ENCODE results near the gene ATP6V0A1.

Gene ATP6V0A1

DNA sequence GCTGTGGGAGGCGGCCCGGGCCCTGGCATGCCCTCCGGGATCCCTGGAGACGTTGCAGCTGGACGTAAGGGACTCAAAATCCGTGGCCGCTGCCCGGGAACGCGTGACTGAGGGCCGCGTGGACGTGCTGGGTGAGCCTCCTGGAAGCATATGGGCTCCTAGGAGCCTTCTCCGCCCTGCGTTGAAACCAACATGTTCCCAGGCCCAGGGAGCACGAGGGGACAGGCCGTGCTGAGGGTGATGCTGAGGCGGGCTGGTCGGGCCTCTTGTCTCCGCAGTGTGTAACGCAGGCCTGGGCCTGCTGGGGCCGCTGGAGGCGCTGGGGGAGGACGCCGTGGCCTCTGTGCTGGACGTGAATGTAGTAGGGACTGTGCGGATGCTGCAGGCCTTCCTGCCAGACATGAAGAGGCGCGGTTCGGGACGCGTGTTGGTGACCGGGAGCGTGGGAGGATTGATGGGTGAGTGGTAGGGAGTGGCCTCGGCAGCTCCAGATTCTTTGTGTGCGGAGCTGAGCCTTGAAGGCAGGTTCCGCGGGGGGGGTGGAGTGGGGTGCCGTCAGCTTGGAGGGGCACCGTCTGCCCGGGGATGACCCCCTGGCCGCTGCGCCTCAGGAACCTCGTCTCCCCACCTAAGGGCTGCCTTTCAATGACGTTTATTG is 94.6 kb downstream of the ATP6V0A1 start:
- Histone ChIP-seq H3K27ac (replicated peaks) (no peak overlapping the region), H3K27me3 (ENCODE audit: insufficient read depth, poor library complexity, severe bottlenecking) (no peaks in the 10 kb centered on the region), H3K4me3 (replicated peaks; ENCODE audit: insufficient read depth, low read length) (no peak overlapping the region)
- no peak for DNase-seq (ENCODE audit: low read depth in 1 of 2, low spot score in 1 of 2)
- TF ChIP-seq SPI1 (IDR thresholded peaks at IDR 0.05; ENCODE audit: borderline replicate concordance, low read depth): no peak
- no peak for TF ChIP-seq GABPA (IDR thresholded peaks at IDR 0.05; ENCODE audit: low read depth)
- TF ChIP-seq, protein P1, sequence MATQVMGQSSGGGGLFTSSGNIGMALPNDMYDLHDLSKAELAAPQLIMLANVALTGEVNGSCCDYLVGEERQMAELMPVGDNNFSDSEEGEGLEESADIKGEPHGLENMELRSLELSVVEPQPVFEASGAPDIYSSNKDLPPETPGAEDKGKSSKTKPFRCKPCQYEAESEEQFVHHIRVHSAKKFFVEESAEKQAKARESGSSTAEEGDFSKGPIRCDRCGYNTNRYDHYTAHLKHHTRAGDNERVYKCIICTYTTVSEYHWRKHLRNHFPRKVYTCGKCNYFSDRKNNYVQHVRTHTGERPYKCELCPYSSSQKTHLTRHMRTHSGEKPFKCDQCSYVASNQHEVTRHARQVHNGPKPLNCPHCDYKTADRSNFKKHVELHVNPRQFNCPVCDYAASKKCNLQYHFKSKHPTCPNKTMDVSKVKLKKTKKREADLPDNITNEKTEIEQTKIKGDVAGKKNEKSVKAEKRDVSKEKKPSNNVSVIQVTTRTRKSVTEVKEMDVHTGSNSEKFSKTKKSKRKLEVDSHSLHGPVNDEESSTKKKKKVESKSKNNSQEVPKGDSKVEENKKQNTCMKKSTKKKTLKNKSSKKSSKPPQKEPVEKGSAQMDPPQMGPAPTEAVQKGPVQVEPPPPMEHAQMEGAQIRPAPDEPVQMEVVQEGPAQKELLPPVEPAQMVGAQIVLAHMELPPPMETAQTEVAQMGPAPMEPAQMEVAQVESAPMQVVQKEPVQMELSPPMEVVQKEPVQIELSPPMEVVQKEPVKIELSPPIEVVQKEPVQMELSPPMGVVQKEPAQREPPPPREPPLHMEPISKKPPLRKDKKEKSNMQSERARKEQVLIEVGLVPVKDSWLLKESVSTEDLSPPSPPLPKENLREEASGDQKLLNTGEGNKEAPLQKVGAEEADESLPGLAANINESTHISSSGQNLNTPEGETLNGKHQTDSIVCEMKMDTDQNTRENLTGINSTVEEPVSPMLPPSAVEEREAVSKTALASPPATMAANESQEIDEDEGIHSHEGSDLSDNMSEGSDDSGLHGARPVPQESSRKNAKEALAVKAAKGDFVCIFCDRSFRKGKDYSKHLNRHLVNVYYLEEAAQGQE (IDR thresholded peaks at IDR 0.05; ENCODE audit: insufficient replicate concordance, low read depth): no peak
- no peak for TF ChIP-seq POLR2AphosphoS5 (IDR thresholded peaks at IDR 0.05; ENCODE audit: low read depth)
- TF ChIP-seq, protein P2, sequence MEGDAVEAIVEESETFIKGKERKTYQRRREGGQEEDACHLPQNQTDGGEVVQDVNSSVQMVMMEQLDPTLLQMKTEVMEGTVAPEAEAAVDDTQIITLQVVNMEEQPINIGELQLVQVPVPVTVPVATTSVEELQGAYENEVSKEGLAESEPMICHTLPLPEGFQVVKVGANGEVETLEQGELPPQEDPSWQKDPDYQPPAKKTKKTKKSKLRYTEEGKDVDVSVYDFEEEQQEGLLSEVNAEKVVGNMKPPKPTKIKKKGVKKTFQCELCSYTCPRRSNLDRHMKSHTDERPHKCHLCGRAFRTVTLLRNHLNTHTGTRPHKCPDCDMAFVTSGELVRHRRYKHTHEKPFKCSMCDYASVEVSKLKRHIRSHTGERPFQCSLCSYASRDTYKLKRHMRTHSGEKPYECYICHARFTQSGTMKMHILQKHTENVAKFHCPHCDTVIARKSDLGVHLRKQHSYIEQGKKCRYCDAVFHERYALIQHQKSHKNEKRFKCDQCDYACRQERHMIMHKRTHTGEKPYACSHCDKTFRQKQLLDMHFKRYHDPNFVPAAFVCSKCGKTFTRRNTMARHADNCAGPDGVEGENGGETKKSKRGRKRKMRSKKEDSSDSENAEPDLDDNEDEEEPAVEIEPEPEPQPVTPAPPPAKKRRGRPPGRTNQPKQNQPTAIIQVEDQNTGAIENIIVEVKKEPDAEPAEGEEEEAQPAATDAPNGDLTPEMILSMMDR (IDR thresholded peaks at IDR 0.05; ENCODE audit: insufficient read depth, low read length): no peak

DNA sequence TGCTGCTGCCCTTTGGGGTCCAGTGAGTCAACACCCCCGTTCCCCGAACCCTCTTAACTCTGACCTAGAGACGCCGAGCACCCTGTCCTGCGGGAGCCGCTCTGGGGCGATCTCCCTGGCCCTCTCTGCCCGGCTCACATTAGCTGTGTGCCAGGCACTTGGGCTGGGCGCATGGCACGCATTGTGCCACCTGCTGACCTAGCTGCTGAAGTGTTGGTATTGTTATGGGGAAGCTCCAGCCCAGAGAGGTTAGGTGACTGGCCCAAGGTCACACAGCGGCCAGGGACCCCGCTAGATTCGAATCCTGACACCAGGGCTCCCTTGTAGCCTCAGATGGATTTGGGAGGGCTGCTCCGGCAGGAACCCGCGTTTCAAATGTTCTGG is 95.2 kb downstream of the ATP6V0A1 start:
- Histone ChIP-seq H3K27me3 (ENCODE audit: insufficient read depth, poor library complexity, severe bottlenecking) (no peaks in the 10 kb centered on the region), H3K27ac (replicated peaks) (peak overlapping the region; percentile 68; the same call in 1 of the 2 replicates), H3K4me3 (replicated peaks; ENCODE audit: insufficient read depth, low read length) (peak overlapping the region; percentile 88)
- TF ChIP-seq, protein P1 (IDR thresholded peaks at IDR 0.05; ENCODE audit: insufficient replicate concordance, low read depth): no peak
- no peak for TF ChIP-seq GABPA (IDR thresholded peaks at IDR 0.05; ENCODE audit: low read depth)
- no peak for TF ChIP-seq SPI1 (IDR thresholded peaks at IDR 0.05; ENCODE audit: borderline replicate concordance, low read depth)
- TF ChIP-seq POLR2AphosphoS5 (IDR thresholded peaks at IDR 0.05; ENCODE audit: low read depth): no peak
- TF ChIP-seq, protein P2 (IDR thresholded peaks at IDR 0.05; ENCODE audit: insufficient read depth, low read length): no peak
- no peak for DNase-seq (ENCODE audit: low read depth in 1 of 2, low spot score in 1 of 2)

DNA sequence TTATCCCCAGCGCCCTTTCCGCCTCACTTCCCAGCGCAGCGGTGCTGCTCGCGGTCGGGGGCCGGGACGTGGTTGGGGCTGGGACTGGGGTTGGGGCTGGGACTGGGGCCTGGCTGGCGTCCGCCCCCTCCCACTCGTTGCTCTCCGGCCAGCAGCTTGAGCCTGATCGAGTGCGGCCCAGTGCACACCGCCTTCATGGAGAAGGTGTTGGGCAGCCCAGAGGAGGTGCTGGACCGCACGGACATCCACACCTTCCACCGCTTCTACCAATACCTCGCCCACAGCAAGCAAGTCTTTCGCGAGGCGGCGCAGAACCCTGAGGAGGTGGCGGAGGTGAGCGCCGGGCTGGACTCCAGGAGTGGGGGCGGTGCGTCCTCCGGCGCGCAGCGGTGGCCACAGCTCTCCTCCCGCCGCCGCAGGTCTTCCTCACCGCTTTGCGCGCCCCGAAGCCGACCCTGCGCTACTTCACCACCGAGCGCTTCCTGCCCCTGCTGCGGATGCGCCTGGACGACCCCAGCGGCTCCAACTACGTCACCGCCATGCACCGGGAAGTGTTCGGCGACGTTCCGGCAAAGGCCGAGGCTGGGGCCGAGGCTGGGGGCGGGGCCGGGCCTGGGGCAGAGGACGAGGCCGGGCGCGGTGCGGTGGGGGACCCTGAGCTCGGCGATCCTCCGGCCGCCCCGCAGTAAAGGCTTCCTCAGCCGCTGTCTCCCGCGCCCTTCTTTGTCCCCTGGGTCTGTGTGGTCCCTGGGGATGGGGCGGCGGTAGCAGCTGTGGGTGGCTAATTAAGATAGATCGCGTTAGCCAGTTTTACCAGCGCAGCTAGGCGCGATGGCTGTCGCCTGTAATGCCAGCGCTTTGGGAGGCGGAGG is 95.8 kb downstream of the ATP6V0A1 start:
- no peaks in the 10 kb centered on the region for H3K27me3 ChIP-seq (ENCODE audit: insufficient read depth, poor library complexity, severe bottlenecking)
- H3K4me3 ChIP-seq (replicated peaks; ENCODE audit: insufficient read depth, low read length): peak overlapping the region; percentile 88
- TF ChIP-seq, protein P2 (IDR thresholded peaks at IDR 0.05; ENCODE audit: insufficient read depth, low read length): no peak
- TF ChIP-seq POLR2AphosphoS5 (IDR thresholded peaks at IDR 0.05; ENCODE audit: low read depth): peak; percentile 77
- TF ChIP-seq GABPA (IDR thresholded peaks at IDR 0.05; ENCODE audit: low read depth): 0 out of 2 replicates have a peak, but pooled peaks have one; percentile 25
- H3K27ac ChIP-seq (replicated peaks): peak overlapping the region; percentile 68
- DNase-seq (ENCODE audit: low read depth in 1 of 2, low spot score in 1 of 2): peak; percentile 79 to 88
